H1 (cell line): Measurements from ENCODE around the gene HSFX2. TPM values are rescaled to one million over a fixed set of nuclear protein-coding genes. Genes with fewer than 3 reads are reported as not detected.

Experiments used
- HDAC6 ChIP-seq: IDR thresholded peaks from one replicate; pipeline ENCODE4 v1.7.1; 2012; ENCODE audit warnings: low read depth, mild to moderate bottlenecking, inconsistent platforms, low read length, moderate library complexity
- POLR2AphosphoS5 ChIP-seq: IDR thresholded peaks from 2 replicates; pipeline ENCODE4 v1.6.1; 2011; ENCODE audit warnings: low read depth, low read length
- SRF ChIP-seq: IDR thresholded peaks from 2 replicates; pipeline ENCODE4 v1.6.1; 2011; ENCODE audit warnings: mild to moderate bottlenecking, low read depth, low read length, moderate library complexity
- polyA plus RNA-seq, 7 experiments: library from polyadenylated mRNA; depleted of rRNA in 3 of 7; stranded (reverse) in 5 of 7; unstranded in 2 of 7; fragments of >200 nt in 5 of 7; fragments of 200-250 nt in 2 of 7; gene quantifications; 1 replicate in 5 of 7; 2 replicates in 1 of 7; 4 replicates in 1 of 7; pipeline versions ENCODE4 v1.2.1 to v1.2.3, GENCODE V29; 2011 to 2013; ENCODE audit warnings: missing spikeins in 2 of 7, mixed read lengths in 2 of 7
- total RNA-seq: library from RNA; stranded (reverse); fragmentation: NEBNext Ultra II Directional; extraction: Animal tissue kit (Norgen Biotek cat#: 25700); gene quantifications from 2 replicates; pipeline ENCODE4 v1.2.1, GENCODE V29; 2021
- TF ChIP-seq, protein P1 (sequence below): IDR thresholded peaks from 2 replicates; pipeline ENCODE4 v1.6.1; 2011; ENCODE audit warnings: low read length, improper control_type of control experiment

Gene HSFX2
- total and polyA plus RNA-seq, 2 of the 8 experiments (the other 6 are each of a cell fraction or from before 2014, with no cell fraction given): 0.17 TPM; not detected in 1

DNA sequence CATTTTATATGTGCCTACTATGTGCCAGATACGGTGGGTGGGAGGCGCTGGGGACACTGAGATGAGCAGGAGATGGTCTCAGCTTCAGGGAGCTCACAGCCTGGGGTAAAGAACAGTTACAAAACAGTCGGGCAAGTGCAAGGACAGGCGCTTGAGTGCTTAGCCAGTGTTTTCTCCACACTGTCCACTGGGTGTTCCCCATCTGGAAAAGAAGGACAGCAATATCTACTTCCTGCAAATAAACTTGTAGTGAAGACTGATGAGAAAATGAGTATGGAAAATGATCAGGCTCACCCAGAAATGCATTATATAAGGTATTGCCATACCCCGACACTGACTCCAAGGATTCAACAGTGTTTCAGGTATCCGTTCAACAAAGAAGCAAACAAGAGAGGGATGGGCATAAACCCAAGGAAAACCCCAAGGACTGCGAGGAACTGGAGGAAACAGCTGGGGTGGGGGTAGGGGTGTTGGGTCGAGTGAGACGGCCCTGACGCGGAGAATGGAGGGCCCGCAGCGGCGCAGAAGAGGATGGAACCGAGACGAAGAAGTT, 35.6 kb upstream of the HSFX2 start (continued):
- TF ChIP-seq, protein P1, sequence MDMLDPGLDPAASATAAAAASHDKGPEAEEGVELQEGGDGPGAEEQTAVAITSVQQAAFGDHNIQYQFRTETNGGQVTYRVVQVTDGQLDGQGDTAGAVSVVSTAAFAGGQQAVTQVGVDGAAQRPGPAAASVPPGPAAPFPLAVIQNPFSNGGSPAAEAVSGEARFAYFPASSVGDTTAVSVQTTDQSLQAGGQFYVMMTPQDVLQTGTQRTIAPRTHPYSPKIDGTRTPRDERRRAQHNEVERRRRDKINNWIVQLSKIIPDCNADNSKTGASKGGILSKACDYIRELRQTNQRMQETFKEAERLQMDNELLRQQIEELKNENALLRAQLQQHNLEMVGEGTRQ: no peak
- TF ChIP-seq POLR2AphosphoS5 (no peak), SRF (no peak), HDAC6 (no peak)
